ENCODE results near the gene SCGB2B2.
"Not testable (repeated sequence)": the region's sequence is repeated elsewhere in the genome, so short reads cannot be mapped to it uniquely, and the experiment has no call there.

SCGB2B2 gene

DNA sequence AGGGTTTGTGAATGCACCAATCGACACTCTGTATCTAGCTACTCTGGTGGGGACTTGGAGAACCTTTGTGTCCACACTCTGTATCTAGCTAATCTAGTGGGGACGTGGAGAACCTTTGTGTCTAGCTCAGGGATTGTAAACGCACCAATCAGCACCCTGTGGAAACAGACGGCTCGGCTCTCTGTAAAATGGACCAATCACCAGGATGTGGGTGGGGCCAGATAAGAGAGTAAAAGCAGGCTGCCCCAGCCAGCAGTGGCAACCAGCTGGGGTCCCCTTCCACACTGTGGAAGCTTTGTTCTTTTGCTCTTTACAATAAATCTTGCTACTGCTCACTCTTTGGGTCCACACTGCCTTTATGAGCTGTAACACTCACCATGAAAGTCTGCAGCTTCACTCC lies 8.3 kb downstream of the SCGB2B2 start:
- not testable (repeated sequence) for DNase-seq

DNA sequence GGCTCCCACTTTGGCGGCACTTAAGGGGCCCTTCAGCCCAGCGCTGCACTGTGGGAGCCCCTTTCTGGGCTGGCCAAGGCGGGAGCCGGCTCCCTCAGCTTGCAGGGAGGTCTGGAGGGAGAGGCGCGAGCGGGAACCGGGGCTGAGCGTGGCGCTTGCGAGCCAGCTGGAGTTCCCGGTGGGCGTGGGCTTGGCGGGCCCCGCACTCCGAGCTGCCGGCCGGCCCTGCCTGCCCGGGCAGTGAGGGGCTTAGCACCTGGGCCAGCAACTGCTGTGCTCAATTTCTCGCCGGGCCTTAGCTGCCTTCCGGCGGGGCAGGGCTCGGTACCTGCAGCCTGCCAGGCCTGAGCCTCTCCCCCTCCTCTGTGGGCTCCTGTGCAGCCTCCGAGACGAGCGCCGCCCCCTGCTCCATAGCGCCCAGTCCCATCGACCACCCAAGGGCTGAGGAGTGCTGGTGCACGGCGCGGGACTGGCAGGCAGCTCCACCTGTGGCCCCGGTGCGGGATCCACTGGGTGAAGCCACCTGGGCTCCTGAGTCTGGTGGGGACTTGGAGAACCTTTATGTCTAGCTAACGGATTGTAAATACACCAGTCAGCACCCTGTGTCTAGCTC lies 8.8 kb downstream of the SCGB2B2 start:
- not testable (repeated sequence) for DNase-seq

DNA sequence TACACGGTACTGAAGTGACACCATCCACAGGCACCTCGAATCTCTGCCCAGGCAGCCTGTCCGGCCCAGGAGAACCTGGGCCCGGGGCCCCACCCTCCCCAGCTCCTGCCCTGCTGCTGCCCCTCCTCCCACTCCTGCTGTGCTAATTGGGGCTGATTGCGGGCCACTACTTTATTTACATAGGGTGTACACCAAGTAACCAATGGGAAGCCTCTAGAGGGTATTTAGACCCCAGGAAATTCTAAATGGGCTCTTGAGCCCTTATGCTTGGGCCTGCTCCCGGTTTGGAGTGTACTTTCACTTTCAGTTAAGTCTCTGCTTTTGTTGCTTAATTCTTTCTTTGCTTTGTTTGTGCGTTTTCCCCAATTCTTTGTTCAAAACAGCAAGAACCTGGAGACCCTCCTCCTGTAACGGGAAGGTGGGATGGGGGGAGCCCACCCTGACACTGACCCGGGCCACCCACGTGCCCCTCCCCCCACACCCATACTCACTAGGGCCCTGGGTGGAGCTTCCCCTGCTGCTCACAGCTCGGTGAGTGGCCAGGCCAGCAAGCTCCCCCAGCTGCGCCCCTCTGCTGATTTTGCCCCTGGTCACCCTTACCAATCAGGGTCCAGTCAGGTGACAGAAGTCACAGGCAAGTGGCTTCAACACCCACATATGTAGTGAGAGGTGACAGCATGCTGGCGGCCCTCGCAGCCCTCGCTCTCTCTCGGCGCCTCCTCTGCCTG lies 9.4 kb downstream of the SCGB2B2 start:
- peak; percentile 11 for DNase-seq

DNA sequence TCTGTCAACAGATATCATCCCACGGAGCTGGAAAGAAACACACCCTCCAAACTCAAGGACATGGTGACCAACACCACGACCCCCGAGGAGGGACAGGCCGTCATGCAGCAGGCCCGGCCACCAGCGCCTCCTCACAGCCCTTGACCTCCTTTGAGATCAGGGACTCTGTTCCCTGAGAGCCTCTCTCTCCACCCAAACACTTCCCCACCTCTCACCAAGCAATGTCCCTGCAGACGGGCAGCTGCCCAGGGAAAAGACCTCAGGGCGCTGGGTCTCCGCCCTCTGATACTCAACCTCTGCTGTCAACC lies 10.0 kb downstream of the SCGB2B2 start:
- no peak for DNase-seq

DNA sequence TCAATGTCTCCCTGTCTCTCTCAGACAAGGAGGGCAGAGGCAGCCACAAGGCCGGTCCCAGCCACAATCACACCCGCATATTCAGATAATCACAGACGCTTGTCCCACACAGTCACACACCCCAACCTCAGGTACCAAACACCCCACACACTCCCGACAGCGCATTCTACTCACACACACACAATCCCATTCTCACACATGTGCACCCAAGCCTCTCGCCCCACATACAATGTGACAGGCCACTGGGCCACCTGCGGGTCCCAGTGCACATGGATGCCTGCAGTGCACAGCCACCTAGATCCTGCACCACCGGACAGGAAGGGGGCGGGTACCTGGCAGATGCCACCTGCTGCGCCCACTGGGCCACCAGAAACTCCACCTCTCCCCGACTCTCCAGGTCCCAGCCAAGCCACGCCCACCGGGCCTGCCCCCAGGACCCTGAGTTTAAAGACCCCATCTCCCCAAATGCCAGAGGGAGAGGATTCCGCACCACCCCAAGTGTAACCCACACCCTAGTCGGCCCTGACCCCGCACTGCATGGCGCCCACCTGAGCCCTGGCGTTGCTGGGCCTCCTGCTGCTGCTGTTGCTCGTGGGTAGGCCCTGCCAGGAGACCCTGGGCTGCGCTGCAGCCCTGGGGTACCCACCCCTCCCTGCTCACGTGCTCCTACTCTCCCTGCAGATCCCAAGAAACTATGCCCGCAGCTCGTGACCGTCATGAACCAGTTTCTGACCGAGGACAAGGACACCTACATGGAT lies 10.6 kb downstream of the SCGB2B2 start:
- DNase-seq, result no peak

DNA sequence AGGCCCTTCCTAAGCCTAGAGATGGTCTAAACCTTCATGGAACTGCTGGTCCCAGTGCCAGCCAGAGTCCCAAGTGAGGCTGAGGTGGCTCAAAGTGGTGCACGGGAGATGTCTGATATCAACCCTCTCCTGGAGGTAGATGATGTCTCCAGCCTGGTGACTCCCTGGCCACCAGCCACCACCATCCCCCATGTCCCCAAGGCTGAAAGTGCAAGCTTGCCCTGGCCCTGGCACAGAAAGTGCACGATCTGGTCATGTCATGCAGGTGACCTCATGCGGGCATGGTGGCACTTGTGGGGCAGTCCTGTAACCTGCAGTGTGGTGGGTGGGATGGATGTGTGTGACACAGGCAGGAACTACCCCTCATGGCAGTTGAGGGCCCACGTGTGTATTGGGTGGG lies 11.7 kb downstream of the SCGB2B2 start:
- not testable (repeated sequence) for DNase-seq

DNA sequence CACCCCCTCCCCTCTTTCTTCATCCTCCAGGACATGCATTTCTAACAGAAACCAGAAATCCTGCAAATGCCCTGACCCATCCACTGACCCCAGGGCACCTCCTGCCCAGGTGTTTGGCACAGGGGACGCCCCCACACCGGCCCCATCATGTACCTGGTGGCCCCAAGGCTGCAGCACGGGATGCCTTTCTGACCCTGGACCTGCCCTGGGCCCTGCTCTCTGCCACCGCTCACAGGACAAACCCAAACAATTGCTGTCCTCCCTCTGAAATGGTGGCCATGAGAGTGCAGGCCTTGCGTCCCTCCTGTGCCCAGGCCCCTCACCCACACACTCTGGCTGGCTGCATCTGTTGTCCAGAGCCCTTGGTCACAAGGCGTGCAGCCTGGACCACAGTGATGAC lies 12.1 kb downstream of the SCGB2B2 start:
- DNase-seq, result no peak

DNA sequence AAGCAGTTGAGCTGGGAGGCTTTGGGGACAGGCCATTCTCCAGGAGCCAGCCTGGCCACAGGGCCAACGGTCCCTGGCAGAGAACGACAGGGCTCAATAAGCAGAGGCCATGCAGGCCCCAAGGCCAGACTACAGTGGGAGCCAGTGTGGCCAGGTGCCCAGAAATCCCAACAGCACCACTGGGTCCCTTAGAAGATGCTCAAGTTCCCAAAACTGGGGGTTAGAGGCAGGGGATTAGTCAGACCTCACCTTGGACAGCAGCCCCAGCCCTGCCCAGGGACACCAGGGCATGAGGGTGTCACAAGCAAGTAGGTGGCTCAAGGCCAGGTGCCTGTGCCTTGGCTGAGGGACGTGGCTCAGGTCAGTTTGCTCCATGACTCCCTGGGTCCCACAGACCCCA lies 12.8 kb downstream of the SCGB2B2 start:
- no peak for DNase-seq

DNA sequence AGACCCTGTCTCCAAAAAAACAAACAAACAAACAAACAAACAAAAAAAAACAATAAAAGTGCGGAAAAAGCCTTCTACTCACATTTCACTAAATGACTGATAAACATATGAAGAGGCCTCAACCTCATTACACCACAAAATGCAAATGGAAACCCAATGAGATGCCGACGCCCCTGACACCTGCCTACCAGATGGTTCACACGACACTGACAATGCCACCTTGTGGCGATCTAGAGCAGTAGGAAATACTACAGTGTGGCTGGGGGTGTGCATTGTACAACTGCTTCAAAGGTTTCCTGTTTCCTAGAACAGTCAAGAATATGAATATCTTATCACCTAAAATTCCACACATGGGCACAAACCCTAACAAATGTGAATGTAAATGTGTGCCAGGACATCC lies 14.0 kb downstream of the SCGB2B2 start:
- no peak for DNase-seq

DNA sequence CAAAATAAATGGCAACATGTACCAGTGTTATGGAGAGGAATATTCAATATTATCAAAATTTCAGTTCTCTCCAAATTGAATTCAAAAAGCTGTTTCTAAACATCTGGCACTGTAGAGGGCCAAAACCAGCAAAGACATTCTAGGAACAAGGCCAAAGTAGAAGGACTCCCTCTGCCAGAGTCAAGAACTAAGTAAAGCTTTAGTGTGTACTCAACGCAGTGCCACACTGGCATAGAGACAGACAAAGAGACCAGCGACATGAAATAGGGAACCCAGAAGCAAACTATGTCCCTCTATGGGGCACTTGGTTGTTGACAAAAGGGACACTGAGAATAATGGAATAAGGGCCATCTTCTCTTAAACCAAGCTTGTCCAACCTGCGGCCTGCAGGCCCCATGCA lies 15.6 kb downstream of the SCGB2B2 start:
- DNase-seq, result no peak

DNA sequence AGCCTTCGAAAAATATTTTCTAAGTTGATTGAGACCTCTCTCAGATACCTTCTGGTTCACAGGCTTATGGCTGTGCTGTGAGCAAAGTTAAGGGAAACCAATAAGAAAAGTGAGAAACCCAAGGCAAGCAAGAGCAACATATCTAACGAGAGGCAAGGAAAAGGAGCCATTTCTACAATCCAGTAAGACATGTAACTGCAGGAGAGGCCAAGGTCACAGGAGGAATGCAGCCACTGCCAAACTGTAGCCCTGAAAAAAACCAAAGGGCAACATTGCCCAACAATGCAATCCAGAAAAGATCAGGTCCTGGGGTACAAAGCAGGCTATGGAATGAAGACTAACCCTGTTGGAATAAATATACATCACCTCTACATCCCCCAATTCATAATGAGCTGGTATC lies 21.3 kb downstream of the SCGB2B2 start:
- no peak for DNase-seq

DNA sequence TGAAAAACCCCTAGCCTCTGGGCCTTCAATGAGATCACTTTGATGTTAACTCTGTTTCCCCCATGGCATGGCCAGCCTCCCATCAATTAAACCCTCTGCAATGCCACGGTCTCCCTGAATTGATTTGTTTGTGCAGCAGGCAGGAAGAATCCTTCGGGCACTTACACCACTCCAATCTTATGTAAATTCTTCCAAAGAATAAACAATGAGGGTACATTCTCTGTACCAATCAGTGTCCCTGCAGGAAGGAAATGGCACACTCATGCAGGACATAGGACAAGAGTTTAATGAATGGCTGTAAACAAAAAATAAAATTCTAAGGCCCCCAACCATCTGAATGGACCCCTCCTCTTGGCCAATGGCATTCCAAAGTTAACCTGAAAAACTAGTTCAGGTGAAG lies 22.2 kb downstream of the SCGB2B2 start:
- DNase-seq, result no peak

DNA sequence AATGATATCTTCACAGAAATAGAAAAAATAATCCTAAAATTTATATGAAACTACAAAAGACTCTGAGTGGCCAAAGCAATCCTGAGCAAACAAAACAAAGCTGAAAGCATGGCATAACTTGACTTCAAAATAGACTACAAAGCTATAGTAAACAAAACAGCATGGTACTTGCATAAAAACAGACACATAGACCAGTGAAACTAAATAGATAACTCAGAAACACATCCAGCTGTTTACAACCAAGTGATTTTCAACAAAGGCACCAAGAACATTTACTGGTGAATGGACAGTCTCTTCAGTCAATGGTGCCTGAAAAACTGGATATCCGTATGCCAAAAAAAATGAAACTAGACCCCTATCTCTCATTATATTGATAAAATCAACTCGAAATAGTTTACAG lies 25.2 kb downstream of the SCGB2B2 start:
- no peak for DNase-seq

DNA sequence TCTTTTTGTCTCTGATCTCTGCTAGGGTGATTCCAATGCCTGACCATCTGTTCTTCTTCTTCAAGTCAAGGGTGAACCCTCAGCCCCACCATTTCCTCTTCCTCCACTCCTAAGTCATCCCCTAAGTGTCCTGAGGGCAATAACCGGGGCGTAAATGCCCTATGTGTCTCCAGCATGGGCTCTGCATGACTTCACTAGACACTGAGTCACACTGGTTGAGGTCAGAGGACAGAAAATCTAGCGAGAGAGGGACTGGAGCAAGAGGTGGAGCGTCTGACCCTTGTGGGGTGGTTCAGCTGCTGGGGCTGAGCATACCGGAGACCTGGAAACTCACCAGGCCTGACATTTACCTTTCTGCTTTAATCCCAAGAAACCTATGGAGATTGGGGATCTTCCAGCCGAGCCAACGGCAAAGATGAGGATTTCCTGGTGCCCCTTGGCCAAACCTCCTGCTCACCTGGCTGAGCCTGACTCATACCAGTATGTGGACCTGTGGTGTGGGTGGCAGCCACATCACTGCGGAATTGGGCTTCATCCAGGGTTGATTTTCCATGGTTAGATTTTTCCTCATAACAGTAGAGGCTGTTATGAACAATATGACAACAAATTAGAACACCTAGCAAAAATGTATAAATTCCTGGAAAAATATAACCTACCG lies 26.9 kb downstream of the SCGB2B2 start:
- no peak for DNase-seq

DNA sequence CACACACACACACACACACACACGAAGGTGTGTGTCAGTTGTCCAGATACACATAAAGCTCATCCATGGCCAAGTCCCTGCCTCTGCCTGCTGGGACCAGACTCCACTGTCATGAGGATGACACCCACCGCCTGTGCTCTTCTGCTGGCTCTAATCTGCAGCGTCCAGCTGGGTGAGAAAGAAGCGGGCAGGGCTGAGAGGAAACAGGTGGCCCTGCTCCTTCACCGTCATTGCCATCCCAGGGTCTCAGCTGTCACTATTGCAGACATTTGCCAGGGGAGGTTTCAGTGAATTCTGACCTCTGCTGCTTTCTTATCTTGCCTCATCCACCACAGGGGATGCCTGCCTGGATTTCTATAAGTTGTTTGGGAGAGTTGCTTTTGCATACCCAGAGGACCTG lies 31.4 kb downstream of the SCGB2B2 start:
- DNase-seq, result no peak

DNA sequence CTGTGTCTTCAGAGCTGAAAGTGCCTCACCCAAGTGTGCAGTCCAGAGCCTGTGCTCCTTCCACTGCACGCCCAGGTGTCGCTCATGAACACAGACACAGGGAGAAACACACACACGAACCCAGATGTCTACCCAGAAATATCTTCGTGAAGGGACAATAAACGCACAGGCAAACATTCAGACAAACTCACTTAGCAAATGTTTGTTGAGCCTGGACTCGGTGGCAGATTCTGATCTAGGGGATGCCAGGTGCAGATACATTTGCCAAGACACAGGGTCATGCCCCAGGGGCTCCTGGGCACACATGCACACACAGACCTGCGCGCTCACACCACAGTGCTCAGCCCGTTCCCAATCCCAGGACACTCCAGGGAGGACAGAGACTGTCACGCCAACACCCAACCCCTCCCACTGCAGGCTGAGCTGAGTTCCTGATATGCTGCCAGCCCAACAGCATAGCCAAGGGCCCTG lies 31.9 kb downstream of the SCGB2B2 start:
- DNase-seq, result no peak

DNA sequence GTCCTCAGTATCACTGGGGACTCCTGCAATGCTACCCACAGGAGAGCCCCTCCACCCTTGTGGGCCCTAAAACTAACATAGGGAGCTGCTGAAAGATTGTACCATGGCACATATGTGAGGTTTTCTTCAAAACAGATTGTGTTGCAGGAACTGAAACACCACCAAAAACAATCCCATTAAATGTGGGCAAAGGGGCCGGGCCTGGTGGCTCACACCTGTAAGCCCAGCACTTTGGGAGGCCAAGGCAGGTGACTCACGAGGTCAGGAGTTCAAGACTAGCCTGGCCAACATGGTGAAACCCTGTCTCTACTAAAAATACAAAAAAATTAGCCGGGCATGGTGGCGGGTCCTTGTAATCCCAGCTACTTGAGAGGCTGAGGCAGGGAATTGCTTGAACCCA lies 34.7 kb downstream of the SCGB2B2 start:
- DNase-seq, result no peak

DNA sequence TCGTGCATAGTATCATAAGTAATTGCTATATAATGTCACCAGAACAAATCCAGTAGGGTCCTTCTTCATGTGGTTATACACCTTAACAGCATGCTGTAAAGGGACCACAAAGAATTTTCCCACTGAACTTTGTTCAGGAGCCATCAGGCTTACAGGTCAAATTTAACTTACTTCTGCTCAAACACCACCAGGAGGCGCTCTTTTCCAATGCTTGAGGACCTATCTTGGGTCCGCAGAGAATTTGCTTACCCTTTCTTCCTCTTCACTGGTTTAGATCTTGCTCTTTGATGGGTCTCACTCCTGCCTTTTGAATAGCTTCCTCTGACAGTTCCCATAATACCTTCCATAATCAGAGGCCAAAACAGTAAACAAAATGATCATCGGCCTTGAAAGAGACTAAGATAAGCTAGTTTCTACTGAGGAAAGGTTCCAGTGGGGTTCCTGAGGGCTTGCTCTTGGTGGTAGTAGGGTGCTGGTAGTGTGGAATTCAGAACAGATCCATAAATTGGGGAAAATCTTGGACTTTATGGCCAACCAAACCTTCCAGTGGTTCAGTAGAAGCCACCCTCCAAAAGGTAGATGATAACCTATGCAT lies 37.4 kb downstream of the SCGB2B2 start:
- DNase-seq, result peak; percentile 78

DNA sequence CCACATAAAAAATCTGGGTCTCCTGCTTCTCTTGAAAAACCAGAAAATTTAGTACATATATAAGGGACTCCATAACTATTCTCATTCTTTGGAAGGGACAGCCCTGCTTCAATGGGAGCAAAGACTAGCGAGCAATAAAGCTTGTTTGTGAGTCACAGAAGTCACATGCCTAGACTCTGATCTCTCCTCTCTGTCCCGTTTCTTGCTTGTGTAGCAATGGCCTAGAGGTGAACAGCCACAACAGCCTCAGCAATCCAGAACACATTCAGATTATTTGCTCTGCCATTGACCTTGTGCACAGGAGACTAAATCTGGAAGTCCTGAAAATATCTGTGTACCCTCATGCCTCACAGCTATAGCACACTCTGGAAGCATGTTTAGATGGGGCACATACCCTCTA lies 43.2 kb downstream of the SCGB2B2 start:
- no peak for DNase-seq
